ENCODE results near the gene LIPM. TPM values are rescaled to one million over a fixed set of nuclear protein-coding genes. Genes with fewer than 3 reads are reported as not detected.

LIPM gene
- polyA plus RNA-seq, 3 donors: not detected

DNA sequence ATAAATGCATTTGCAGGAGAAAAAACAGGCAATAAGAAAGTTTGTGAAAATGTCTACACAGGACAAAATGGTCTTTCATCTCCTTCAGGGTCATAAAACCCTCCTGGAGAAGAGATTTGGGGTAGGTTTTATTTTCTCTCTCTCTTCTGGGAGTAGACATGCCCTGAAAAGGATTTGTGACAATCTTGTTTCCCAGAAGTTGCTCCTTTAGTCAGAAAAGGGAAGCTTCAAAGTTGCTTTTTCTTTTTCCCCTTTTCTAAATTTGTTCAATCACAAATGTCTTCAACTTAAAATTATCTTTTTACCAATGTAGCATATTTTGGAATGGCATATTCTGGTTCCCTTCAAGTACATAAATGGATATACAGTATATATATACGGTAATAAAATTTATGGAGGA lies 58.5 kb downstream of the LIPM start:
- no peak overlapping the region for H3K4me3 ChIP-seq (replicated peaks in 1 of 3; ENCODE audit: low read depth in 2 of 3, low read length in 3 of 3)
- no peaks in the 10 kb centered on the region for H4K20me1 ChIP-seq (ENCODE audit: insufficient read depth, low read length)
- DNase-seq: peak in 1 of 3 donors; percentile 32
- peaks cover 0 to 1% (median 0%) of the 10 kb centered on the region in 7 donors for H3K9me3 Mint-ChIP-seq
- no peak overlapping the region for H3K9ac ChIP-seq (ENCODE audit: insufficient read depth, low read length, poor library complexity, severe bottlenecking)
- peaks cover 0 to 6% (median 1%) of the 10 kb centered on the region in 3 donors for H3K27me3 Mint-ChIP-seq (ENCODE audit: low read depth in 3 of 3)
- H3K36me3 Mint-ChIP-seq: no peaks in the 10 kb centered on the region
- H3K4me3 Mint-ChIP-seq: no peak overlapping the region
- peak overlapping the region in 1 of 2 donors; percentile 6 for H3K27ac ChIP-seq (ENCODE audit: low read depth in 1 of 2, low read length in 2 of 2)
- H3K4me1 ChIP-seq (ENCODE audit: control insufficient read depth in 1 of 2, insufficient read depth in 2 of 2, low read length in 2 of 2): peaks cover 28 to 48% of the 10 kb centered on the region in 2 donors
- no CpG with 5 or more reads among the region's 1 CpG for WGBS (ENCODE audit: insufficient coverage)
- H3K79me2 ChIP-seq (ENCODE audit: insufficient read depth, low read length): no peaks in the 10 kb centered on the region
- no peak overlapping the region for H3K4me2 ChIP-seq (replicated peaks; ENCODE audit: extremely low read depth, low read length, poor library complexity, severe bottlenecking)
- TF ChIP-seq, protein P1, sequence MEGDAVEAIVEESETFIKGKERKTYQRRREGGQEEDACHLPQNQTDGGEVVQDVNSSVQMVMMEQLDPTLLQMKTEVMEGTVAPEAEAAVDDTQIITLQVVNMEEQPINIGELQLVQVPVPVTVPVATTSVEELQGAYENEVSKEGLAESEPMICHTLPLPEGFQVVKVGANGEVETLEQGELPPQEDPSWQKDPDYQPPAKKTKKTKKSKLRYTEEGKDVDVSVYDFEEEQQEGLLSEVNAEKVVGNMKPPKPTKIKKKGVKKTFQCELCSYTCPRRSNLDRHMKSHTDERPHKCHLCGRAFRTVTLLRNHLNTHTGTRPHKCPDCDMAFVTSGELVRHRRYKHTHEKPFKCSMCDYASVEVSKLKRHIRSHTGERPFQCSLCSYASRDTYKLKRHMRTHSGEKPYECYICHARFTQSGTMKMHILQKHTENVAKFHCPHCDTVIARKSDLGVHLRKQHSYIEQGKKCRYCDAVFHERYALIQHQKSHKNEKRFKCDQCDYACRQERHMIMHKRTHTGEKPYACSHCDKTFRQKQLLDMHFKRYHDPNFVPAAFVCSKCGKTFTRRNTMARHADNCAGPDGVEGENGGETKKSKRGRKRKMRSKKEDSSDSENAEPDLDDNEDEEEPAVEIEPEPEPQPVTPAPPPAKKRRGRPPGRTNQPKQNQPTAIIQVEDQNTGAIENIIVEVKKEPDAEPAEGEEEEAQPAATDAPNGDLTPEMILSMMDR (IDR thresholded peaks at IDR 0.05): no peak
- H3K27me3 ChIP-seq (ENCODE audit: control insufficient read depth in 2 of 2, insufficient read depth in 2 of 2, low read length in 2 of 2): no peaks in the 10 kb centered on the region
- peaks cover 45% of the 10 kb centered on the region for H3K4me1 Mint-ChIP-seq
- no peak overlapping the region for H2AFZ ChIP-seq (ENCODE audit: insufficient read depth, low read depth, low read length, poor library complexity, severe bottlenecking)
- no peaks in the 10 kb centered on the region for H3K36me3 ChIP-seq (replicated peaks in 1 of 2; ENCODE audit: control insufficient read depth in 1 of 2, insufficient read depth in 2 of 2, low read length in 2 of 2)
- H3K9me3 ChIP-seq (replicated peaks in 1 of 2; ENCODE audit: control insufficient read depth in 1 of 2, insufficient read depth in 1 of 2, low read length in 2 of 2): no peaks in the 10 kb centered on the region
- peak overlapping the region in 2 of 7 donors; percentile 23 to 66 for H3K27ac Mint-ChIP-seq
- intact Hi-C loops (cut with micrococcal nuclease): no loop called here

DNA sequence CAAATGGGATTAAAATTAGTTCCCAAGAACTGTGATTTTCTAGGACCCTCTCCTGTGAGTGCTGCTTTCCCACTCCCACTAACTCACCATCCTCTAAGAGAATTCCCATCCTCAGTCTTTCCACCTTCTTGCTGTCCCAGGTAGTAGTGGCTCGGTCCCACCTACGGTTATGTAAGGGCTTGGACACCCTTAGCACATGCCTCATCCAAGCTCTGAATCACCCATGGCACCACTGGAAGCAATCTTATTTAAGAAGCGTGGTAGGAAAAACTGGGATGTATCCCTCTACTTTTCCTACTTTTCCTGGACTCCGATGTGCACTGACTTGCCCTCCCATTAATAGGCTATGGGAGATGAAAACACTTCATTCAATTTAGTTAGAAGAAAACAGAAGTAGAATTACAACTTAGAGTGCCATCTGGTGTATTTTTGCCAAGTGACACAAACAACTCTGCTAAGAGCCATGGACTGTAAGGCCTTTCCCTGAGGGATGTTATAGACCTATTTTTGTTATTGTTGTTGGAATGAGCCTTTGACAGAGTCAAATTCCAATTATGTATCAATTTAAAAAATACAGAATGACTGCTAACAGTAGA lies 62.8 kb downstream of the LIPM start:
- no peak overlapping the region for H3K9ac ChIP-seq (ENCODE audit: insufficient read depth, low read length, poor library complexity, severe bottlenecking)
- no peak overlapping the region for H3K27ac ChIP-seq (ENCODE audit: low read depth in 1 of 2, low read length in 2 of 2)
- no peak overlapping the region for H3K4me2 ChIP-seq (replicated peaks; ENCODE audit: extremely low read depth, low read length, poor library complexity, severe bottlenecking)
- no peaks in the 10 kb centered on the region for H3K9me3 ChIP-seq (replicated peaks in 1 of 2; ENCODE audit: control insufficient read depth in 1 of 2, insufficient read depth in 1 of 2, low read length in 2 of 2)
- peaks cover 19% of the 10 kb centered on the region for H3K4me1 Mint-ChIP-seq
- TF ChIP-seq, protein P1 (IDR thresholded peaks at IDR 0.05): peak; percentile 66
- intact Hi-C loops (cut with micrococcal nuclease): no loop called here
- H2AFZ ChIP-seq (ENCODE audit: insufficient read depth, low read depth, low read length, poor library complexity, severe bottlenecking): no peak overlapping the region
- H3K27me3 ChIP-seq (ENCODE audit: control insufficient read depth in 2 of 2, insufficient read depth in 2 of 2, low read length in 2 of 2): no peaks in the 10 kb centered on the region
- no peaks in the 10 kb centered on the region for H3K36me3 ChIP-seq (replicated peaks in 1 of 2; ENCODE audit: control insufficient read depth in 1 of 2, insufficient read depth in 2 of 2, low read length in 2 of 2)
- no peaks in the 10 kb centered on the region for H3K79me2 ChIP-seq (ENCODE audit: insufficient read depth, low read length)
- H3K9me3 Mint-ChIP-seq: peaks cover 0 to 1% (median 0%) of the 10 kb centered on the region in 7 donors
- peak overlapping the region in 1 of 7 donors; percentile 40 for H3K27ac Mint-ChIP-seq
- WGBS (ENCODE audit: insufficient coverage): no CpG with 5 or more reads among the region's 4 CpGs
- H4K20me1 ChIP-seq (ENCODE audit: insufficient read depth, low read length): no peaks in the 10 kb centered on the region
- no peak overlapping the region for H3K4me3 Mint-ChIP-seq
- DNase-seq: peak; percentile 39 to 71 (median 55)
- H3K36me3 Mint-ChIP-seq: no peaks in the 10 kb centered on the region
- no peak overlapping the region for H3K4me3 ChIP-seq (replicated peaks in 1 of 3; ENCODE audit: low read depth in 2 of 3, low read length in 3 of 3)
- H3K27me3 Mint-ChIP-seq (ENCODE audit: low read depth in 3 of 3): peaks cover 0 to 1% (median 0%) of the 10 kb centered on the region in 3 donors
- peaks cover 14 to 20% of the 10 kb centered on the region in 2 donors for H3K4me1 ChIP-seq (ENCODE audit: control insufficient read depth in 1 of 2, insufficient read depth in 2 of 2, low read length in 2 of 2)

Measured in CD14-positive monocyte (primary cell).